HCT116 (cell line): ENCODE data around the gene KLHDC7A. TPM values are rescaled to one million over a fixed set of nuclear protein-coding genes. Genes with fewer than 3 reads are reported as not detected.

Experiments used
- total RNA-seq: library from RNA; stranded (reverse); gene quantifications from one replicate; pipeline ENCODE4 v1.2.1, GENCODE V29; 2021; ENCODE audit not compliant: unreplicated experiment

The KLHDC7A gene
- total RNA-seq, 1 experiment from 2014 or later: 0.30 TPM

Other genes with a start within 250 kb of the KLHDC7A start
- gene PAX7, start 149.9 kb downstream of the KLHDC7A start, total RNA-seq: not detected